GM19193 (cell line): Measurements from ENCODE around the gene IL12RB2.

Experiments used
- POLR2A ChIP-seq: IDR thresholded peaks from 4 replicates; pipeline ENCODE4 v1.6.1; 2011; ENCODE audit not compliant: insufficient read depth, insufficient read length; ENCODE audit errors: extremely low read depth

The IL12RB2 gene

DNA sequence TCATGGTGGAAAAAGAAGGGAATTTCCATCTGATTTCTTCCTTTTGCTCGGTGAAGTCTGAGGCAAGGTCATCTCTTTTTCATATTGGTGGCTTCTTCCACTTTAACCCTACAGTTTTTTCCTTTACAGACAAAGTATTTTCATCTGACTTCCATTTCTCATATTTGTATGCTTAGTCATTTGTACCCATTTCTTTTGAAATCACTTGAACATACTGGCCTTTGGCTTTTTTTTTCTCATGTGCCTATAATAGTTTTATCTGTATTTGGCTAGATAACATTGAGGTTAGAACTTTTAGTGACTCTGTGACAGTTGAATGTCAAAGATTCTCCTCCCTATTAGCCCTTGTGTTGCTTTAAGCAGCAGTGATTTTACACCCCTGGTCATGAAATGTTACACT is 27.7 kb downstream of the IL12RB2 start:
- TF ChIP-seq POLR2A: no peak

DNA sequence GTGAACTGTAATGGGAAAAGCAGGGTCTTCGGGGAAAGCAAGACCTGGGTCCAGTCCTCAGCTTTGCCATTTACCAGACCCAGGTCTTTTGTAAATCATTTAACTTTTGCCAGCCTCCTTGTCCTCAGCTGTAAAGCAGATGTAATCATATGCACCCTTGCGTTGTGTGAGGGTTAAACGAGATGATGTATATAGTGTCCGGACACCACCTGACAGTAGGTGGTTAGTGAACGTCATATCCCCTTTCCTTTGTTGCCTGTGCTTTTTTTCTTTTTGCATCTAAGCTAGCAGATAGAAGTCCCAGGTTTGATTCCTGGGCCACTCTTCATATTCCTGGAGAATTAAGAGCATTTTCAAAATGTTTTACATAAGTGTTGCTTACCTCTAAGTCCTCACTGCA is 28.5 kb downstream of the IL12RB2 start:
- TF ChIP-seq POLR2A: no peak

DNA sequence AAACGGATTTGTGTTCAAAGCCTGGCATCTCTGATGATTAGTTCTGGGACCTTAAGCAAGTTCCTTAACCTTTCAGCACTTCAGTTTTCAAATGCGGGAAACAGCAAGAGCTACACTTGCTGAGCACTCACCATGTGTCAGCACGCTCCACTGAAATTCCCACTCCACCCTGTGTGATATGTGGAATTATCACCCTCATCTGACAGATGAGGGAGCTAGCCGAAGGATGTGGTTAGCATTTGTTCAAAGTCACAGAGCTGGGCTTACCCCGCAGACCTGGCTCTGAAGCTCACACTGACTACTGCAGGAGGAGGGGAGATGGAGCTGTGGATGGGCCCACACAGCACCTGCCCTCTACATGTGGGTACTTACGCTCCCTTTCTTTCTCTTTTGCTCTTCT is 29.1 kb downstream of the IL12RB2 start:
- TF ChIP-seq POLR2A: no peak

DNA sequence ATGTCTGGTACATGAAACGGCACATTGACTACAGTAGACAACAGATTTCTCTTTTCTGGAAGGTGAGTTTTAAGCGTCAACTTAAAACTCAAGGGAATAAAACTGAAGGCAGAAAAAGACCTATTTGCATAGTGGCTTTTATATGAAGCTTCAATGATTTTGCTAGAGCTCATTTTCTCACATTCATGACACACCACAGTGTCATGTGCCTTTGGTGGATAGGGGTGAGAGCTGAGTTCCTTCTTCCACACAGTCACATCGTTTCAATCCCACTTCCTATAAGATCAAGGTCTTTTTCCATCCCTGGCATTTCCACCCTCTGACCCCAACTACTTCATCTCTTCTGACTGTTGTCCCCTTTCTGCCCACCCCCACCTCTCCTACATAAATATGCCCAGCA is 31.0 kb downstream of the IL12RB2 start:
- no peak for TF ChIP-seq POLR2A

DNA sequence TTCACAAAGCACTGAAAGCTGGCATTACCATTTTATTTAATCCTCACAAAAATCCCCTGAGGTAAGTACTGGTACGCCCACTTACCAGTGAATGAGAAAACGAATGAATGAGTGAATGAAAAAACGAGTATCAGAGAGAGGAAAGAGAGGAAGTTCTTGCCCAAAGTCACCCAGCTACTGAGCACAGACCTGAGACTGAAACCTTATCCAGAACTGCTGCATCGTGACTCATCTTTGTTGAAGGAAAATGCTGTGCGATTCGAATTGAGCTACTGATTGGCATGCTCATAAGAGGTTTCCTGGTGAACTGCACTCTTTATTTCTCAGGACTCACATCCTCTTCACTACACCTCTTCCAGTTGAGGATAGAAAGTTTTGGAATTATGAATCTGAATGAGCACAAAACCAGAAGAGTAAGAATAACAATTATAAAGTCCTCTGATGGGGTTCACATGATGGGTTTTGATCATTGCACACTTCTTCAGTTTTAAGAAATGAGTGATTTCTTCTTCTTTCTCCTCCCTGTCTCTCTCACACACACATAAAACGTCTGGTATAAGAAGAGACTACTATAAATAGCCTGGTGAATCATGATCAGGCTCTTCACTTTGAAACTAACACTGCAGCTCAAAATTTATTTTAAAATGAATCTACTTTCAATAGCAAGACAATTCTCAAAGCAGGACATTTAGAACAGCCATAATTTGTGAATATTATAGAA is 32.1 kb downstream of the IL12RB2 start:
- TF ChIP-seq POLR2A: no peak

DNA sequence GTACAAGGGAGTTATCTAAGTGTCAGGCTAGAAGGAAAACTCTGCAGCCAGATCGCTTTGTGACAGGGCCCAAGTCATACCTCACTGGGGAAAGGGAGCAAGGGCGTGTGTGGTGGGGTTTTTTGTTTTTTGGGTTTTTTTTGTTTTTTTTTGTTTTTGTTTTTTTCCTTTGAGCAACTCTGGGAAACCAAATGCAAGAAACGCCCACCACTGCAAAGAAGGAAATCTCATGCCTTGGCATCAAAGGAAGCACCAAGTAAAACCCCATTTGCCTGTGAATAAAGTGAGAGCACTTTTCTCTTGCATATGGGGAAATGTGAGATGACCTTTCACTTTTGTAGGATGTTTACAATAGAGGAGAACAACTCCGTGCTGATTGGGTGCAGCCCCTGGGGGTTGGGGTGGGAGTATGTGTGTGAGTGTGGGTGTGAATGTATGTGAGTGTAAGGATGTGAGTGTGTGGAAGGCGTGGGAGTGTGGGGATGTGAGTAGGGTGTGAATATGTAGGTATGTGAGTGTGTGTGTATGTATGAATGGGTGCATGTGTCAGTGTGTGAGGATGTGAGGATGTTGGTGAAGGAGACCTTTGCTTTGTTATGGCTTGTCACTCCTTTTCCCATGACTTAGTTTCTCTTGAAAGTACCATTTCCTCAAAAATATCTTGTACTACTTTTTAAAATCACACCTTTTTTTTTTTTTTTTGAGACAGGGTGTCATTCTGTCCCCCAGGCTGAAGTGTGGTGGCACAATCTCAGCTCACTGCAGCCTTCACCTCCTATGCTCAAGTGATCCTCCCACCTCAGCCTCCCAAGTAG is 34.6 kb downstream of the IL12RB2 start:
- TF ChIP-seq POLR2A: no peak

DNA sequence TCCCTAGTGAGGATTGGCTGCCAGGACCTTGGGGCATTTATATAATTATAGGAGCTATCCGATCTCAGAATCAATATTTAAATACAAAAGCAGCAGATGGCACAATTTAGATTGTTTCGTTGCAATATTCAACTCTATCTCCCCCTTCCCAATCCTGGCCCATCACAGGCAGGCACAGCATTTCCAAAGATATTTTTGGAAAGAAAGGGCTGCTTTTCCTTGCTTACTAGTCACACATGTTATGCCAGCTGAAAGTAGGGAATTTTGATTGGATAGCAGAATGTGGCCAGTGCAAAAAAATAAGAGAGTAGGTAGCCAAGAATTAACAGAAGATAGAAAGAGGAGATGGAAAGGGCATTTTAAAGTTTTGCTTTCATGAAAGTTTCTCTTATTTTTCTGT is 37.9 kb downstream of the IL12RB2 start:
- TF ChIP-seq POLR2A: no peak

DNA sequence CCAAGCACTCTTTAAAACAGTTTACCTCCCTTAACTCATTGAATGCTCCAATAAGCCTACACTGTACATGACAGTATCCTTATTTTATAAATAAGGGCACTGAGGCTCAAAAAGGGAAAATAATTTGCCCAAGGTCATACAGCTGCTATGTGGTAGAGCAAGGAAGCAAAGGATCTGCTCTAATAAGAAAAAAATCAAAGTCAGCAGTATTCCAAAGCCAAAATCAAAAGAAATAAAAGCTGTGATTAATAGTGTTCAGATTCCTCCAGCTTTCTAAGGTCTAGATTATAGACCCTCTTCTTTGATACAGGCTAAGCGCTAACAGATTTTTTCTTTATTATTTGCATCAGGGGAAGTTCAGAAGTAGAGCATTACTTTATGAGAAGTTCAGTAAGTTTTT is 39.3 kb downstream of the IL12RB2 start:
- no peak for TF ChIP-seq POLR2A

DNA sequence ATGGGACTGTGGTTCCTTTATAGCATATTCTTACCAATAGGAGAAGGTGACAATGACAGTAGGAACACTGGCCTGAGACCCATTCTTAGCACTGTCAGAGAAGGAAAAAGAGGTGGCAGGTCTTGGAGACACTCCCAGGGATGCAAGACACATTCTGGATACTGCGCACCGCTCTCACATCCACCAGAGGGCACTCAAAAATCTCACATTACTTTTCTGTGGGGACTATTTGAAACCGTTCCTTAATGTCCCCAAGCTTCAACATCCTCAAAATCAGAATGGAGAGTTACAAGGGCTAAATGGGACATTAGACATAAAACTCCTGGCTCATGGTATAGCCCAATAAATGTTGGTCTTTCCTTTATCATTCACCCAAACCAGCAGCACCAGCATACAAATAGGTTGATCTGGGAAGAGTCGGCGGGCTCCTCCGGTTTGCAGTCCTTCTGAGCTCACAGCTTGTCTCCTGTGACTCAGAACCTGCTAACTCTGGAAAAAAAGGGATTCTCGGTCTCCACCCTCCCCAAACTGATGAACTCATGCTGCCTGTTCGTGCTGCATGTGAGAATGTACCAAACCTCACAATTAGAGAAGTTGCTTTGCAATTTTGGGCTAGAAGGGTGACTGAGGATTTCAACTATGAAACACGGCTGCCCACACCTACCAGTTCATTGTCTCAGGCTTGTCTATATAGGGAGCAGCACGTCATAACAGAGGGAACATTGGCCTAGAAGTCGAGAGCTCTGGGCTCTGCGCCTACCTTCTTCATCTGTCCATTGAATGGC is 40.2 kb downstream of the IL12RB2 start:
- no peak for TF ChIP-seq POLR2A

DNA sequence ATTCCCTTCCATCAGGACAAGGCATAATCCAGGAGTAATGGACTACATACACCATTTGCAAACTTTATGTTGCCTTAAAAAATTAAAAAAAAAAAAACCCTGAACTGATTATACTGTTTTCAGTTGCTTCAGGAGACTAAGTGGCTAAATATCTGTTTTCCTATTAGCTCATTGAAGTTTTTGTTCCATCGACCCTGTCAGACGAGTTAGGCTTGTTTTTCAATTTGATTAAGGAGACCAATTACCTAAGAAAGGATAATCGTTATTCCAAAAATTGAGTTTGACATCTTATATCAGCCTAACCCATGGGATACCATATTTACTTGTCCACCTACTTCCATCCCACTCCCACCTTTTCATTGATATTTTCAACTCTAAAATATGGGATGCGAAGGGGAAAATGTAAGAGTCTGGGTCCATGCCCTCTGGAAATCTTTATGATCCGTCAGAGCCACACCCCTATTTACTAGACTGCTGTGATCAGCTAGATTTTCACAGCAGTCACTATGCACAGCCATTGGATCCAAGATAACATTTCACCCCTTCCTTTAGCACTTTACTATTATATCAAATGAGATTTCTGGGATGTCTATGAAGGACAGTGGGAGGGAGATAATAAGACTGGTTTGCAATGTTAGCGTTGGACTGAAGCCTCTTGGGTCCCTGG is 41.0 kb downstream of the IL12RB2 start:
- TF ChIP-seq POLR2A: no peak

DNA sequence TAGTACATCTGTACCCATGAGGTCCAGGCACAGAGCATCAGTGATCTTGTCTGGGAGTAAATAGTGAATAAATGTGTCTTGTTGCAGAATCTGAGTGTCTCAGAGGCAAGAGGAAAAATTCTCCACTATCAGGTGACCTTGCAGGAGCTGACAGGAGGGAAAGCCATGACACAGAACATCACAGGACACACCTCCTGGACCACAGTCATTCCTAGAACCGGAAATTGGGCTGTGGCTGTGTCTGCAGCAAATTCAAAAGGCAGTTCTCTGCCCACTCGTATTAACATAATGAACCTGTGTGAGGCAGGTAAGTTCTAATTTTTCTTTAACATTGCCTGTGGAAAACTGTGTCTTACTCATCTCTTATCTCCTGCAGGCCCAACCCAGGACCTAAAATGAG is 43.1 kb downstream of the IL12RB2 start:
- no peak for TF ChIP-seq POLR2A

DNA sequence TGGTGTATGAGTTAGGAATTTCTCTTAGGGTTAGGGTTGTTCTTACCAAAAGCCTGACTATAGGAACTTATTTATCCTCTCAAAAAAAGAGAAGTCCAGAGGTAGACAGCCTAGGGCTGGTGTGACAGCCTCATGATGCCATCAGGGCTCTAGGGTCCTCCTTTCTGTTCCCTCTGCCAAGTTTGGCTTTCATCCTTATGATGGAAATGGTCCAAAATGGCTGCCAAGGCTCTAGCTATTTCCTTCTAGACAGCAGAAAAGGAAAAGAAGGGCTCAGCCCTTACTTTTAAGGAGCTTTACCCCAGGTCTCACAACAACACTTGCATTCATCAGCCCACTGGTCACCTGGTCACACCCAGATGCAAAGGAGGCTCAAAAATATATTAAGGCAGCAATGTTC is 44.5 kb downstream of the IL12RB2 start:
- no peak for TF ChIP-seq POLR2A

DNA sequence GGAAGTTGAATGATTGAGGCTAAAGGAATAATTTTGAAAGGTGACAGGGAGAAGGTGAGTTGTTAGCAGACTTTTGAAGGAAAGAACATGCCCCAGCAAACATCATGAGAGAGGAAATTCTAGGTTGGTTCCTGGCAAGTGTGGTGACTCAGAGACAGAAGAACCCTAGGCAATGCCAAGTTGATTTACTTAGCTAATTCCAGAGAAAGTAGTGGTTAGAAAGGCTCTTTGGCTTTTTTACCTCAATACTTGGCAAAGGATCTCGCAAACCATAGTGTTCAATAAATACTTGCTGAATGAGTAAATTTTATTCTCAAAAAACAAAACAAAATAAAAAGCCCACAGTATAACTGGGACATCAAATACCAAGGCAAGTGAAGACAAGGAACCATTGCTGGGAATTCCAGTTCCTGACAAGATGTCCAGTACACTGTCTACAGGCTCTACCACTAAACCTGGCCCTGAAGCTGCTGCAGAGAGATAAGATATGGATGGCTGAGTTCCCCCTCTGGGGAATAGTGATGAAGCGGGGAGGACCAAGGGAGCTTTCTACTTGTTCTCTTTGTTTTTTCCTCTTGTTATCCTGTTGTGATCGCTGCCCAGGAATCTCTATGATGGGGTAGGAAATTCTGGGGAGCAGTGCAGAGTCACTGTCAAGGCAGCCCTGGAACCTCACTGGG is 48.2 kb downstream of the IL12RB2 start:
- TF ChIP-seq POLR2A: no peak

DNA sequence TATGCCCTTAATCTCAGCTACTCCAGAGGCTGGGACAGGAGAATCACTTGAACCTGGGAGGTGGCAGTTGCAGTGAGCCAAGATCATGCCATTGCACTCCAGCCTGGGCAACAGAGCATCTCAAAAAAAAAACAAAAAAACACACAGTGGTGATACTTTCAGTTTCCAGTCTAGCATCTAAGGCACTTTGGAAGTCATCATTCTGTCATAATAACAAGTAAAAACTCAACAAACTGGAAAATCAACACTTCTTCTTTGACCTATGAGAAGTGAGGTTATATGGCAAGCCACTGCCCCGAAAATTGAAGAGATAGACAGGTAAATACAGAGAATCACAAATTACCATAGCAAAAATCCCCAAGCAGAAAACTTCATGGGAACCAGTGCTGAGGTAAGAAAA is 51.9 kb downstream of the IL12RB2 start:
- TF ChIP-seq POLR2A: no peak
